ENCODE data around the gene CHRFAM7A.
"Not testable (repeated sequence)": the region's sequence is repeated elsewhere in the genome, so short reads cannot be mapped to it uniquely, and the experiment has no call there.

The CHRFAM7A gene

GRCh38 chr15:30315704-30316103, 77.6 kb downstream of the CHRFAM7A start:
- not testable (repeated sequence) for DNase-seq

- not testable (repeated sequence) for DNase-seq
These were observed 82.8 kb downstream of the CHRFAM7A start for GRCh38 chr15:30310575-30310974.
